ENCODE results near the gene TDG. TPM values are rescaled to one million over a fixed set of nuclear protein-coding genes. Genes with fewer than 3 reads are reported as not detected.
A peak's percentile ranks its signal among the peaks of the same experiment; 100 is the strongest.

TDG gene
- total and polyA plus RNA-seq, 2 donors: 11.2 to 37.0 TPM

- peaks cover 2% of the 10 kb centered on the region for H3K36me3 ChIP-seq (ENCODE audit: insufficient read depth)
- no peak overlapping the region for H3K4me3 ChIP-seq (ENCODE audit: low read depth, low read length)
- no peak for DNase-seq (ENCODE audit: extremely low spot score)
- no peak overlapping the region for H3K27ac ChIP-seq (ENCODE audit: low read depth)
- 95% methylated on average over 4 of the region's 4 CpGs for WGBS
- peaks cover 4% of the 10 kb centered on the region for H3K4me1 ChIP-seq (ENCODE audit: insufficient read depth)
Observed at GRCh38 chr12:103978384-103978982, 12.8 kb downstream of the TDG start.

DNA sequence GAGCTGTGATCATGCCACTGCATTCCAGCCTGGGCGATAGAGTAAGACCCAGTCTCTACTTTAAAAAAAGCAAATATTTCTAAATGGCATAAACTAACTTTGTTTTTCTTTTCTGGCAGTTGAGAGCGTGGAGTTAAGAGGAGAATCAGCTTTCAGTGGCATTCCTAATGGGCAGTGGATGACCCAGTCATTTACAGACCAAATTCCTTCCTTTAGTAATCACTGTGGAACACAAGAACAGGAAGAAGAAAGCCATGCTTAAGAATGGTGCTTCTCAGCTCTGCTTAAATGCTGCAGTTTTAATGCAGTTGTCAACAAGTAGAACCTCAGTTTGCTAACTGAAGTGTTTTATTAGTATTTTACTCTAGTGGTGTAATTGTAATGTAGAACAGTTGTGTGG, 21.2 kb downstream of the TDG start:
- Histone ChIP-seq H3K27ac (ENCODE audit: low read depth) (no peak overlapping the region), H3K4me3 (ENCODE audit: low read depth, low read length) (no peak overlapping the region), H3K4me1 (ENCODE audit: insufficient read depth) (no peaks in the 10 kb centered on the region), H3K36me3 (ENCODE audit: insufficient read depth) (peaks cover 2% of the 10 kb centered on the region)
- no peak for DNase-seq (ENCODE audit: extremely low spot score)
- WGBS: 92% methylated on average over 2 of the region's 2 CpGs

- no peak for DNase-seq (ENCODE audit: extremely low spot score)
- Histone ChIP-seq H3K36me3 (ENCODE audit: insufficient read depth) (no peaks in the 10 kb centered on the region), H3K27ac (ENCODE audit: low read depth) (no peak overlapping the region), H3K4me3 (ENCODE audit: low read depth, low read length) (no peak overlapping the region), H3K4me1 (ENCODE audit: insufficient read depth) (no peaks in the 10 kb centered on the region)
- WGBS: 95% methylated on average over 4 of the region's 4 CpGs
Observed at GRCh38 chr12:103994235-103994634, 28.6 kb downstream of the TDG start.

- 77% methylated on average over 5 of the region's 5 CpGs for WGBS
- Histone ChIP-seq H3K27ac (ENCODE audit: low read depth) (no peak overlapping the region), H3K4me3 (ENCODE audit: low read depth, low read length) (no peak overlapping the region), H3K4me1 (ENCODE audit: insufficient read depth) (no peaks in the 10 kb centered on the region), H3K36me3 (ENCODE audit: insufficient read depth) (no peaks in the 10 kb centered on the region)
- no peak for DNase-seq (ENCODE audit: extremely low spot score)
Observed at GRCh38 chr12:103996595-103996994, 30.9 kb downstream of the TDG start.

- H3K27ac ChIP-seq (ENCODE audit: low read depth): no peak overlapping the region
- H3K4me1 ChIP-seq (ENCODE audit: insufficient read depth): no peaks in the 10 kb centered on the region
- H3K4me3 ChIP-seq (ENCODE audit: low read depth, low read length): no peak overlapping the region
- H3K36me3 ChIP-seq (ENCODE audit: insufficient read depth): no peaks in the 10 kb centered on the region
- peak; percentile 42 for DNase-seq (ENCODE audit: extremely low spot score)
- WGBS: 28% methylated on average over 16 of the region's 16 CpGs
Observed at GRCh38 chr12:103997286-103997900, 31.7 kb downstream of the TDG start.

GRCh38 chr12:103998976-103999375, 33.3 kb downstream of the TDG start:
- no peak overlapping the region for H3K4me3 ChIP-seq (ENCODE audit: low read depth, low read length)
- no peak overlapping the region for H3K27ac ChIP-seq (ENCODE audit: low read depth)
- 57% methylated on average over 5 of the region's 5 CpGs for WGBS
- no peaks in the 10 kb centered on the region for H3K4me1 ChIP-seq (ENCODE audit: insufficient read depth)
- DNase-seq (ENCODE audit: extremely low spot score): no peak
- H3K36me3 ChIP-seq (ENCODE audit: insufficient read depth): no peaks in the 10 kb centered on the region

- WGBS: 82% methylated on average over 3 of the region's 3 CpGs
- DNase-seq (ENCODE audit: extremely low spot score): no peak
- no peaks in the 10 kb centered on the region for H3K4me1 ChIP-seq (ENCODE audit: insufficient read depth)
- no peak overlapping the region for H3K27ac ChIP-seq (ENCODE audit: low read depth)
- H3K4me3 ChIP-seq (ENCODE audit: low read depth, low read length): no peak overlapping the region
- no peaks in the 10 kb centered on the region for H3K36me3 ChIP-seq (ENCODE audit: insufficient read depth)
Observed at GRCh38 chr12:104000807-104001434, 35.2 kb downstream of the TDG start.

DNA sequence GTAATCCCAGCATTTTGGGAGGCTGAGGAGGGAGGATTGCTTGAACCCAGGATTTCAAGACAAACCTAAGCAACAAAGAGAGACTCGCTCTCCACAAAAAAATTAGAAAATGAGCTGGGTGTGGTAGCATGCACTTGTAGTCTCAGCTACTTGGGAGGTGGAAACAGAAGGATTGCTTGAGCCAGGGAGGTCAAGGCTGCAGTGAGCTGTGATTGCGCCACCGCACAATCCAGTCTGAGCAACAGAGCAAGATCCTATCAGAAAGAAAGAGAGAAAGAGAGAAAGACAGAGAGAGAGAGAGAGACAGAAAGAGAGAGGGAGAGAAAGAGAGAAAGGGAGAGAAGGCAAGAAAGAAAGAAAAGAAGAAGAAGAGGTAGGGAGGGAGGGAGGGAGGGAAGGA, 37.0 kb downstream of the TDG start:
- no peak for DNase-seq (ENCODE audit: extremely low spot score)
- Histone ChIP-seq H3K4me3 (ENCODE audit: low read depth, low read length) (no peak overlapping the region), H3K36me3 (ENCODE audit: insufficient read depth) (no peaks in the 10 kb centered on the region), H3K4me1 (ENCODE audit: insufficient read depth) (no peaks in the 10 kb centered on the region), H3K27ac (ENCODE audit: low read depth) (no peak overlapping the region)
- WGBS: 97% methylated on average over 3 of the region's 3 CpGs

DNA sequence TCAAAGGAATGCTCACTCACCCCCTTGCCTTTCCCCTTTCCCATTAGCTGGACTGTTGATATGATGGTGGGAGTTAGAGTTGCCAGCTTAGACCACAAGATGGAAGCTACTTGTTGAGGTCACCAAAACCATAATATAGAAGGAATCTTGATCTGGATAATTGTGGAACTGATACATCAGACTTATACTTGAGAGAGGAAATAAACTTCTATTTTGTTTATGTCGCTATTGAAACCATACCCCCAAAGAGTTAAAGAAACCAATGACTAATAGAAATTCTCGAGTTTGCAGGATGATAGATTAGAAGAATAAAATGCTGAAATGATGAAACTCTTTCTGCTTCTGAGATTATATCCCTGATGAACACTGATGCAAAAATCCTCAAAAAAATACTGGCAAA, 37.9 kb downstream of the TDG start:
- 73% methylated on average over 2 of the region's 2 CpGs for WGBS
- Histone ChIP-seq H3K4me1 (ENCODE audit: insufficient read depth) (no peaks in the 10 kb centered on the region), H3K27ac (ENCODE audit: low read depth) (no peak overlapping the region), H3K36me3 (ENCODE audit: insufficient read depth) (no peaks in the 10 kb centered on the region), H3K4me3 (ENCODE audit: low read depth, low read length) (no peak overlapping the region)
- no peak for DNase-seq (ENCODE audit: extremely low spot score)

DNA sequence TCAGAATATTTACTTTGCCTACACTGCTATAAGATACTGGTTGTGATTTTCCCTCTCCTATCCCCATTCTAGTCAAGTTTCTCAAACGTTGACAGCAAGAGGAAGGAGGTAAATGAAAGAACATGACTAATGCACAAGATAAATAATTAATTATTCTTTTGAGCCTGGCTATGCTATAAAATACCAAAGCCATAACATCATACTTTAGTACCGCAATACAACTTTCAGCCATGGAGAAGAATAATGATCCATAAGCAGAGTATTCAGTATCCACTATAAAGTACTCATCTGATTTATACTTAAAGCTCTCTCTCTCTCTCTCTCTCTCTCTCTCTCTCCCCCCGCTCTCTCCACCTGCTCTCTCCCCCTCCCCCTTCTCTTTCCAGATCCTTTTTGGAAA, 41.3 kb downstream of the TDG start:
- WGBS: 35% methylated on average over 3 of the region's 3 CpGs
- no peak overlapping the region for H3K4me3 ChIP-seq (ENCODE audit: low read depth, low read length)
- no peak for DNase-seq (ENCODE audit: extremely low spot score)

DNA sequence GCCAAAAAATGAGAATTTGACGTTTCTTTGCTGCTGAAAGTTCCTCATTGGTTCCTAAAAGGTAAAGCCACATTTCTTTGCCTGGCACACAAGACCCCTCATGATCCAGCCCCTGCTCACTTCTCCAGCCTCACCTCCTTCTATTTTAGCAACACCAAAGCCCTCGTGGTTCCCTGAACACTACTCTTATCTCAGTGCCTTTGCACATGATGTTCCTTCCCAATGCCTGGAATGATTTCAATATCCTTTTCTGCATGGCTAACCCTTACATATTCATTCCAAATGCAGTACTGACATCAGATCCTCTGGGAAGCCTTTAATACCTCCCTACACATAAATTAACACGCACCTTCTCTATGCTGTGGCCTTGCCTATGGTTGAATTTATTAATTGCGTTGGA, 44.4 kb downstream of the TDG start:
- H3K27ac ChIP-seq (ENCODE audit: low read depth): no peak overlapping the region
- no peaks in the 10 kb centered on the region for H3K4me1 ChIP-seq (ENCODE audit: insufficient read depth)
- DNase-seq (ENCODE audit: extremely low spot score): no peak
- no peaks in the 10 kb centered on the region for H3K36me3 ChIP-seq (ENCODE audit: insufficient read depth)
- 97% methylated on average over 4 of the region's 4 CpGs for WGBS
- no peak overlapping the region for H3K4me3 ChIP-seq (ENCODE audit: low read depth, low read length)

More for the DNA sequence above, 41.3 kb downstream of the TDG start:
- H3K36me3 ChIP-seq (ENCODE audit: insufficient read depth): no peaks in the 10 kb centered on the region
- no peak overlapping the region for H3K27ac ChIP-seq (ENCODE audit: low read depth)
- H3K4me1 ChIP-seq (ENCODE audit: insufficient read depth): no peaks in the 10 kb centered on the region

DNA sequence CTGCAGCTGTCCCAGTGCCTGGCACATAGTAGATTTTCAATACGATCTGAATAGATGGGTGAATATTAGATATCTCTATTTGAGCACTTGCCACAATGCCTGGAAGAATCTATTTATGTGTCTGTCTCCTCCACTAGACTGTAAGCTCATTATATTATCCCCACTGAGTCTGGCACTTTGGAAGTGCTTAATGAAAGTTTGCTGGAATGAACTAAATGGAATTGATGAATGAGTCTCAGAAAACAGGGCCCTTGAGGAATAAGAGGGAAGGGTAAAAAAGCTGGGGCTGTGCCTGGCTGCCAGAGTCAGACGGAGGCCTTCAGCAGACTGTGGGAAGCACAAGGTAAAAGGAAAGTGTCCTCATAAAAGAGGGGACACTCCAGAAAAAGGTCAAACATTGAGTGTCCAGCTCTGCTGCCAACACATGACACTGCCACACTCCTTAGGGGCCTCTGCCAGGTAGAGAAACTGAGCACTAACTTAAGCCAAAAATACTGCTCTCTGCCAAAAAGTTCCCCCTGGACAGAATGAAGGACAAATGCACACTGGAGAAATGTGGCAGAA, 45.0 kb downstream of the TDG start:
- no peak overlapping the region for H3K4me3 ChIP-seq (ENCODE audit: low read depth, low read length)
- no peaks in the 10 kb centered on the region for H3K4me1 ChIP-seq (ENCODE audit: insufficient read depth)
- DNase-seq (ENCODE audit: extremely low spot score): no peak
- WGBS: 91% methylated on average over 2 of the region's 2 CpGs
- no peaks in the 10 kb centered on the region for H3K36me3 ChIP-seq (ENCODE audit: insufficient read depth)
- no peak overlapping the region for H3K27ac ChIP-seq (ENCODE audit: low read depth)

- no peak overlapping the region for H3K4me3 ChIP-seq (ENCODE audit: low read depth, low read length)
- 73% methylated on average over 6 of the region's 6 CpGs for WGBS
- no peak for DNase-seq (ENCODE audit: extremely low spot score)
- H3K36me3 ChIP-seq (ENCODE audit: insufficient read depth): no peaks in the 10 kb centered on the region
- no peak overlapping the region for H3K27ac ChIP-seq (ENCODE audit: low read depth)
- no peaks in the 10 kb centered on the region for H3K4me1 ChIP-seq (ENCODE audit: insufficient read depth)
Observed at GRCh38 chr12:104011253-104011652, 45.6 kb downstream of the TDG start.

GRCh38 chr12:104012331-104012730, 46.7 kb downstream of the TDG start:
- 65% methylated on average over 4 of the region's 4 CpGs for WGBS
- H3K4me3 ChIP-seq (ENCODE audit: low read depth, low read length): no peak overlapping the region
- no peak overlapping the region for H3K27ac ChIP-seq (ENCODE audit: low read depth)
- H3K36me3 ChIP-seq (ENCODE audit: insufficient read depth): no peaks in the 10 kb centered on the region
- DNase-seq (ENCODE audit: extremely low spot score): no peak
- H3K4me1 ChIP-seq (ENCODE audit: insufficient read depth): no peaks in the 10 kb centered on the region

Measured in urinary bladder (tissue), 4 donors.